Gastrocnemius medialis (tissue), 4 donors: Measurements from ENCODE around the gene ARHGAP10. TPM values are rescaled to one million over a fixed set of nuclear protein-coding genes. Genes with fewer than 3 reads are reported as not detected.

Experiments
- ATAC-seq, 2 donors: fragments of 150-250 bp; one replicate each; pipeline ENCODE4 v1.9.1; 2016
- DNase-seq, 2 donors: peaks; one replicate each; pipeline ENCODE4 v3.0.0-alpha.2; 2019
- H3K27ac ChIP-seq, 4 donors: fragments of 200-600 bp; sonication (generic); 1 replicate in 1 of 4; 2 replicates in 3 of 4; pipeline ENCODE4 v1.5.1; 2016 to 2018; ENCODE audit warnings: mild to moderate bottlenecking in 2 of 4, moderate library complexity in 1 of 4
- H3K27me3 ChIP-seq, 3 donors: fragments of 200-600 bp; sonication (generic) in 2 of 3; 1 replicate in 1 of 3; 2 replicates in 2 of 3; pipeline versions ENCODE4 v1.5.1 to v1.6.0; 2016 to 2019; ENCODE audit warnings: mild to moderate bottlenecking in 1 of 3, moderate library complexity in 1 of 3
- H3K36me3 ChIP-seq, 2 donors: fragments of 200-600 bp; sonication (generic) in 1 of 2; one replicate each; pipeline ENCODE4 v1.5.1; 2017 to 2018
- H3K4me1 ChIP-seq, 2 donors: fragments of 200-600 bp; sonication (generic) in 1 of 2; one replicate each; pipeline ENCODE4 v1.5.1; 2016 to 2017; ENCODE audit warnings: mild to moderate bottlenecking in 2 of 2
- H3K4me3 ChIP-seq, 4 donors: fragments of 200-600 bp; sonication (generic) in 3 of 4; 1 replicate in 1 of 4; 2 replicates in 3 of 4; pipeline ENCODE4 v1.5.1; 2016 to 2019; ENCODE audit warnings: mild to moderate bottlenecking in 2 of 4
- H3K9me3 ChIP-seq, 3 donors: fragments of 200-600 bp; sonication (generic) in 2 of 3; 1 replicate in 1 of 3; 2 replicates in 2 of 3; pipeline ENCODE4 v1.5.1; 2016 to 2019
- POLR2A ChIP-seq, 2 donors: fragments of 450-650 bp; IDR thresholded peaks; one replicate each; pipeline ENCODE4 v1.6.1; 2017; ENCODE audit warnings: antibody characterized with exemption in 2 of 2, mild to moderate bottlenecking in 2 of 2, moderate library complexity in 2 of 2
- in situ Hi-C, 4 donors: fragments of 200-750 bp; cut with MboI; loops; one replicate each; pipeline versions ENCODE4 v1.15.0 to v1.8.0; 2017; ENCODE audit warnings: low sequenced_read_pairs in 4 of 4
- intact Hi-C: fragments of 100-400 bp; cut with DNase I; formaldehyde crosslinking; loops from one replicate; pipeline ENCODE4 v1.15.1; 2023; ENCODE audit warnings: low total_unique reads
- total RNA-seq, 4 donors: library from RNA; depleted of rRNA; stranded (reverse); fragments of >200 nt; gene quantifications; one replicate each; pipeline versions ENCODE4 v1.1.0 to v1.2.3, GENCODE V29; 2016
- TF ChIP-seq, protein P1 (sequence below), 5 experiments: fragments of 450-650 bp in 3 of 5; fragments of 200-600 bp in 2 of 5; sonication (generic) in 2 of 5; IDR thresholded peaks in 4 of 5; conservative IDR thresholded peaks in 1 of 5; 1 replicate in 4 of 5; 2 replicates in 1 of 5; pipeline ENCODE4 v1.5.1; 2016 to 2019; ENCODE audit warnings: antibody characterized with exemption in 5 of 5, mild to moderate bottlenecking in 3 of 5, moderate library complexity in 3 of 5

Gene ARHGAP10
- total RNA-seq, 4 donors from 2014 or later, result 22.1 to 34.6 (median 28.0) TPM

DNA sequence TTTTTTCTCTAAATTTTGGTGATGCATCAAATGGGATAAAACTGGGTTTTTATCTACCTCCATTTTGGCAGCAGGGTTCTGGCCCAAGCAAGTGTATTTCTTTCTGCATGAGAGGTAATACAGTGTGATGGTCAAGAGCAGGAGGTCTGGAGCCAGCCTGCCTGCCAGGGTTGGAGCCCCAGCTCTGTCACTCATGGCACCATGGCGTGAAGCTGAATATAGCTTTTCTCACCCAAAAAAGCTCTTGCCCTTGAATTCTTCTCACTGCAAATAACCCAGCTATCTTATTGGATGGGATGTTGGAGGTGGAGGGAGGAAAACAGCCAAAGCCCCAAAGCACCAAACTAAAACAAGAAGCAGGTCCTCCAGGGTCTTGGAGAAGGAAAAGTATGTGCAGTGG, 218.4 kb downstream of the ARHGAP10 start:
- no peak for ATAC-seq
- DNase-seq, result no peak
- Histone ChIP-seq H3K36me3 (peaks cover 0 to 33% of the 10 kb centered on the region in 2 donors), H3K4me3 (no peak overlapping the region), H3K9me3 (no peaks in the 10 kb centered on the region), H3K4me1 (peaks cover 0 to 8% of the 10 kb centered on the region in 2 donors), H3K27me3 (no peaks in the 10 kb centered on the region), H3K27ac (no peak overlapping the region)
- intact Hi-C loops, result no loop called here
- TF ChIP-seq, protein P1, sequence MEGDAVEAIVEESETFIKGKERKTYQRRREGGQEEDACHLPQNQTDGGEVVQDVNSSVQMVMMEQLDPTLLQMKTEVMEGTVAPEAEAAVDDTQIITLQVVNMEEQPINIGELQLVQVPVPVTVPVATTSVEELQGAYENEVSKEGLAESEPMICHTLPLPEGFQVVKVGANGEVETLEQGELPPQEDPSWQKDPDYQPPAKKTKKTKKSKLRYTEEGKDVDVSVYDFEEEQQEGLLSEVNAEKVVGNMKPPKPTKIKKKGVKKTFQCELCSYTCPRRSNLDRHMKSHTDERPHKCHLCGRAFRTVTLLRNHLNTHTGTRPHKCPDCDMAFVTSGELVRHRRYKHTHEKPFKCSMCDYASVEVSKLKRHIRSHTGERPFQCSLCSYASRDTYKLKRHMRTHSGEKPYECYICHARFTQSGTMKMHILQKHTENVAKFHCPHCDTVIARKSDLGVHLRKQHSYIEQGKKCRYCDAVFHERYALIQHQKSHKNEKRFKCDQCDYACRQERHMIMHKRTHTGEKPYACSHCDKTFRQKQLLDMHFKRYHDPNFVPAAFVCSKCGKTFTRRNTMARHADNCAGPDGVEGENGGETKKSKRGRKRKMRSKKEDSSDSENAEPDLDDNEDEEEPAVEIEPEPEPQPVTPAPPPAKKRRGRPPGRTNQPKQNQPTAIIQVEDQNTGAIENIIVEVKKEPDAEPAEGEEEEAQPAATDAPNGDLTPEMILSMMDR (IDR thresholded peaks at IDR 0.05 in 4 of 5, conservative IDR thresholded peaks at IDR 0.05 in 1 of 5), result no peak
- TF ChIP-seq POLR2A (IDR thresholded peaks at IDR 0.05), result no peak
- in situ Hi-C loops, result no loop called here

DNA sequence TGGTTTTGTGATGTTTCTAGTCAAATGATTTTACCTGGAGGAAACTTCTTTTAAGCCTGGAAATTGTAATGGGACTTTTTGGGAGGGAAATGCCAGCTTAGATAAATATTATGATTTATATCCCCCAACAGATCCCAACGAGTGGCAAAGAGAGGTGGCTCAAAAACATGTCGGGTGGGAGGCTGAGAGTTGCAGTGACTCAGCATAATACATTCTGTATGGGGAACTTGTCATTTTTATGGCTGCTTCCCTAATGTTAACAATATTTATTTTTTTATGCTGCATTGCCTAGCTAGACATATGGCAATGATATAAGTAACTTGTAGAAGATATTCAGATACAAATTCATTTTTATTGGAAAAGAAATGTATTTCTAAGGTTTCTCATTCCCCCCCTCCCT, 219.0 kb downstream of the ARHGAP10 start:
- in situ Hi-C loops (no loop called here), intact Hi-C loops (no loop called here)
- no peaks in the 10 kb centered on the region for H3K9me3 ChIP-seq
- no peak for ATAC-seq
- H3K27me3 ChIP-seq, result no peaks in the 10 kb centered on the region
- H3K27ac ChIP-seq, result no peak overlapping the region
- no peak overlapping the region for H3K4me3 ChIP-seq
- H3K4me1 ChIP-seq, result peaks cover 0 to 12% of the 10 kb centered on the region in 2 donors
- TF ChIP-seq POLR2A (IDR thresholded peaks at IDR 0.05), result no peak
- TF ChIP-seq, protein P1 (IDR thresholded peaks at IDR 0.05 in 4 of 5, conservative IDR thresholded peaks at IDR 0.05 in 1 of 5), result no peak
- no peak for DNase-seq
- peaks cover 0 to 33% of the 10 kb centered on the region in 2 donors for H3K36me3 ChIP-seq

DNA sequence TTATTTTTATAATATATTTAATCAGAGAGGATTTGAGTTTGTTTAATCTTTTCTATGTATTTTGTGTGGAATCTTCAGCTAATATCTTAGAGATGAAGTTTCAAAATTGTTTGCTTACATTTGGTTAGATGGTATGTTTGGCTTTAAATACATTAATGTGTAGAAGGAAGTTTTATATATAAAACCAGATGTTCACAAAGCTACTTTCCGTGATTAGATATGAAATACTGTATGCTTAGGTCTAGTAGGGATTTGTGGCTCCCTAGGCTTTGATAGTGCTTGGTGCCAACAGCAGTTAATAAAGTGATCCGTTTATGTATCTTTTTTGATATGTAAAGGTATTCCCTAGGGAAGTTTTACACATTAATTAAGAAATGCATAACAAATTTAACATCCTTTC, 223.0 kb downstream of the ARHGAP10 start:
- H3K27ac ChIP-seq, result no peak overlapping the region
- DNase-seq (no peak), ATAC-seq (no peak)
- H3K4me1 ChIP-seq, result peaks cover 24 to 36% of the 10 kb centered on the region in 2 donors
- no peak overlapping the region for H3K4me3 ChIP-seq
- intact Hi-C loops, result no loop called here
- in situ Hi-C loops, result no loop called here
- no peaks in the 10 kb centered on the region for H3K9me3 ChIP-seq
- no peaks in the 10 kb centered on the region for H3K27me3 ChIP-seq
- TF ChIP-seq POLR2A (IDR thresholded peaks at IDR 0.05), result no peak
- TF ChIP-seq, protein P1 (IDR thresholded peaks at IDR 0.05 in 4 of 5, conservative IDR thresholded peaks at IDR 0.05 in 1 of 5), result no peak
- H3K36me3 ChIP-seq, result peaks cover 0 to 16% of the 10 kb centered on the region in 2 donors

DNA sequence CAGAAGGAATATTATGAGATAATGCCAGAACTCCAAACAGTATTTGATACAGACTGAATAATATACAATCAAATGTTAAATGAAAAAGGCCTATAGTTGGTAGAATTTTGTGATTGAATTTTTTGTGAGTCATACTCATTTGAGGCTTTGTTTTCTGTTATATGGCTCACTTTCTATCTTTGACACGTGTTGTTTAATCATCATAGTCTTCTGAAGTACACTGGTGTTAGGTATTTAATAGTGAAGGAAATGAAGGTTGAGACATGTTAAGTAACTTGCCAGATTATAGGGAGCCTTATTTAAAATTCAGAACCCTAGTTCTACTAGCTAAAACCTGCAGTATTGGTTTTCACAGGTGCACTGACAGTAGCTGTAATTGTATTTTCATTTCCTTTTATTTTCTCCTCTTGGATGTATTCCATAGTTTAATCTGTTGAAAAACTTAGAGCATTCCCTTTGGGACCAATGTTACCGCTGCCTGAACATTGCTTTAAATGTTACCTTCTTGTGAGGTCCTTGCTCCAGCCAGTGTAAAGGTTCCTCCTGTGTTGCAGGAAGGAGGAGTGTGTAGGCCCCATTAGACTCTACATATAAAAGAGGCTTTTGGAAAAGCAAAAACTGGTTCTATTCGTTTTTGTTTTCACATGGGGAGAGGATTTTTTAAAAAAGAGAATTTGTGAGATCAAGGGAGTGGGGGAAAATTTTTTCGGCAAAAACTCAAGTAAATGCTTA, 224.1 kb downstream of the ARHGAP10 start:
- H3K27ac ChIP-seq, result no peak overlapping the region

More for the DNA sequence above, 224.1 kb downstream of the ARHGAP10 start:
- Histone ChIP-seq H3K4me1 (peaks cover 24 to 30% of the 10 kb centered on the region in 2 donors), H3K9me3 (no peaks in the 10 kb centered on the region), H3K36me3 (peaks cover 0 to 16% of the 10 kb centered on the region in 2 donors), H3K4me3 (no peak overlapping the region), H3K27me3 (no peaks in the 10 kb centered on the region)
- intact Hi-C loops (no loop called here), in situ Hi-C loops (no loop called here)
- TF ChIP-seq, protein P1 (IDR thresholded peaks at IDR 0.05 in 4 of 5, conservative IDR thresholded peaks at IDR 0.05 in 1 of 5), result no peak
- no peak for TF ChIP-seq POLR2A (IDR thresholded peaks at IDR 0.05)
- ATAC-seq (no peak), DNase-seq (no peak)
